Activated CD8-positive, alpha-beta memory T cell treated with anti-CD3 and anti-CD28 coated beads, Interleukin-2, amount 50 U/mL, for 24 hours (primary cell): Measurements from ENCODE around the gene BAZ1A.

ENCODE experiments used
- DNase-seq: peaks from one replicate; pipeline ENCODE4 v3.0.0-alpha.2; 2020; ENCODE audit errors: extremely low read depth

Gene BAZ1A, protein sequence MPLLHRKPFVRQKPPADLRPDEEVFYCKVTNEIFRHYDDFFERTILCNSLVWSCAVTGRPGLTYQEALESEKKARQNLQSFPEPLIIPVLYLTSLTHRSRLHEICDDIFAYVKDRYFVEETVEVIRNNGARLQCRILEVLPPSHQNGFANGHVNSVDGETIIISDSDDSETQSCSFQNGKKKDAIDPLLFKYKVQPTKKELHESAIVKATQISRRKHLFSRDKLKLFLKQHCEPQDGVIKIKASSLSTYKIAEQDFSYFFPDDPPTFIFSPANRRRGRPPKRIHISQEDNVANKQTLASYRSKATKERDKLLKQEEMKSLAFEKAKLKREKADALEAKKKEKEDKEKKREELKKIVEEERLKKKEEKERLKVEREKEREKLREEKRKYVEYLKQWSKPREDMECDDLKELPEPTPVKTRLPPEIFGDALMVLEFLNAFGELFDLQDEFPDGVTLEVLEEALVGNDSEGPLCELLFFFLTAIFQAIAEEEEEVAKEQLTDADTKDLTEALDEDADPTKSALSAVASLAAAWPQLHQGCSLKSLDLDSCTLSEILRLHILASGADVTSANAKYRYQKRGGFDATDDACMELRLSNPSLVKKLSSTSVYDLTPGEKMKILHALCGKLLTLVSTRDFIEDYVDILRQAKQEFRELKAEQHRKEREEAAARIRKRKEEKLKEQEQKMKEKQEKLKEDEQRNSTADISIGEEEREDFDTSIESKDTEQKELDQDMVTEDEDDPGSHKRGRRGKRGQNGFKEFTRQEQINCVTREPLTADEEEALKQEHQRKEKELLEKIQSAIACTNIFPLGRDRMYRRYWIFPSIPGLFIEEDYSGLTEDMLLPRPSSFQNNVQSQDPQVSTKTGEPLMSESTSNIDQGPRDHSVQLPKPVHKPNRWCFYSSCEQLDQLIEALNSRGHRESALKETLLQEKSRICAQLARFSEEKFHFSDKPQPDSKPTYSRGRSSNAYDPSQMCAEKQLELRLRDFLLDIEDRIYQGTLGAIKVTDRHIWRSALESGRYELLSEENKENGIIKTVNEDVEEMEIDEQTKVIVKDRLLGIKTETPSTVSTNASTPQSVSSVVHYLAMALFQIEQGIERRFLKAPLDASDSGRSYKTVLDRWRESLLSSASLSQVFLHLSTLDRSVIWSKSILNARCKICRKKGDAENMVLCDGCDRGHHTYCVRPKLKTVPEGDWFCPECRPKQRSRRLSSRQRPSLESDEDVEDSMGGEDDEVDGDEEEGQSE (N-terminal part only)

DNA sequence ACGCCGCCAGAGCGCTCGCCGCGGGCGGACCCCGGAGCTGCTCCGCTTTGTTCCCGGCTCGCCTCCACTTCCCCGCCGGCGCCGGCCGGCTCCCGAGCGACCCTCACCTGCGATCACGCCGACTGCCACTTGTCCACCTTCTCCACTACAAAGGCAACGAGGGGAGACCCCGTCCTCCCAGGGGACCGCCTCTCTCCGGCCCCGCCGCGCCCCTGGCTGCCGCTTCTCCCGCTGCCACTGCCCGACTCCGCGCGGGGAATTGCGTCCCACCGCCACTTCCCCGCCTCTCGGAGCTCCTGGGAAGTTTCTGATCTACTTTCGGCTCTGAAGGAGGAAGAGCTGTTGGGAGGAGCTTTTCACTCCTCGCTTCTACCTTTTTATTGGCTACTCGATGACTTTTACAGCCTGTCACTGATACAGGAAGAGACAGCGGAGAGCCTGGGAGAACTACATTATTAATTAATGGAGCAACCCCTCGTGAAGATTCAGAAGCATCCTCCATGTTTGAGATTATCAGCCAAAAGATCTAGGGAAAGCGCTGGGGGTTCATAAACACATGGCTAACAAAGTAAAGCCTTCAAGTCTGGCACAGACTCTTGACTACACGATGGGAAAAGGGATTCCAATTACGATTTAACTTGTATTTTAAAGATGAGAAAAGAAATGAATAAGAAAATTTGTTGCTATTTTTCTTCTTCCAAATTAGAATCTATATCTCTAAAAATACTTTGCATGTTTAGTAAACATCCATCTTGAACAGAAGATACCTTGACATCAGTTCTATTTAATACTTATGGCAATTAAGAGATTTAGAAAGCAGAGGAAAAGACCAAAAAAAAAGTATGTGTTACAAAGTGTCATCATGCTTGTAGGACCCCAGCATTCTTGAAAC, at the start of gene BAZ1A:
BAZ1A (minus strand) TSS at position 330 of the 892 bp plus-strand sequence. CDS start 756 bp downstream, outside the sequence.
- DNase-seq, result no peak

DNA sequence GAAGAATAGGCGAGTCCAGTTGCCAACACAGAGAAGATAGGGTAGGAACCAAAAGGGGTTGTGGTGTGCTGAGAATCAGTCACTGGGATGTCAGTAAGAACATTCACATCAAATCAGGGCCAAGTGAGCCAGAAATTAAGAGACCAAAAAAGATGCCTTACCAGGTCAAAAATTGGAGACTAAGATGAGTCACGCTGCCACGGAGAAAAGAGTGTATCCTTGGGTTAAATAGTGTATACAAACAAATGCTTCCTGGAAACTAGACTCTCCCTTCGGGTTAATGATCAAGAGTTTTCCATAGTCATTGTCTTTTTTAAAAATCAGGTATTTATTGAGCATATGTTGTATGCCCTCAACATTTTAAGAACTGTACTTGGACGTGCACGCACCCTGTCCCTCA, 45.2 kb upstream of the BAZ1A start:
- DNase-seq, result no peak

DNA sequence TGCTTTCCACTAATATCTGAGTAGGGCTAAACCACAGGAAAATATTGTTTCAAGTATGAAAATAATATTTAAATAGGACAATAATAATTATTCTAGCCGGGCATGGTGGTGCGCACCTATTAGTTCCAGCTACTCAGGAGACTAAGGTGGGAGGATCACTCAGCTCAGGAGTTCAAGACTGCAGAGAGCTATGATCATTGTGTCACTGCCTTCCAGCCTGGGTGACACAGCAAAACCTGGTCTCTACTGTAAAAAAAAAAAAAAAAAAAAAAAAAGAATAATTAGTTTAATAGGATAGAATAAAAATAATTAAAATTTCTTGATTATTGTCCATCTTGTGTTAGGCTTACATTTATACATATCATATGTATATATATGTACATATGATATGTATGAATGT, 38.5 kb upstream of the BAZ1A start:
- no peak for DNase-seq

DNA sequence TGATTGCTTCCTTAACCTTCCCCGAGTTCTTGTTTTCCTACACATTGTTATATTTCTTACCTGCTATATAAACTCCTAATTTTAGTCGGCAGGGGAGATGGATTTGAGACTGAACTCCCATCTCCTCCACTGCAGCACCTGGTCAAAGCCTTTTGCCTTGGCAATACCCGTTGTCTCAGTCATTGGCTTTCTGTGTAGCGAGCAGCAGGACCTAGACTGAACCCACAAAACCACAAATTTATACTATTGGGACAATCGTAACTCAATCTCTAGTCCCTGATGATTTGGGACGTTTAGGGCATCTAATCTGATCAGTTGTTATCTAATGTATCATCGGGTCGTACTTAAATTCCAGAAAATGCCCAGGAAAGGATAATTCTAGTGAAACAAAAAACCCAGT, 37.8 kb upstream of the BAZ1A start:
- DNase-seq, result no peak

DNA sequence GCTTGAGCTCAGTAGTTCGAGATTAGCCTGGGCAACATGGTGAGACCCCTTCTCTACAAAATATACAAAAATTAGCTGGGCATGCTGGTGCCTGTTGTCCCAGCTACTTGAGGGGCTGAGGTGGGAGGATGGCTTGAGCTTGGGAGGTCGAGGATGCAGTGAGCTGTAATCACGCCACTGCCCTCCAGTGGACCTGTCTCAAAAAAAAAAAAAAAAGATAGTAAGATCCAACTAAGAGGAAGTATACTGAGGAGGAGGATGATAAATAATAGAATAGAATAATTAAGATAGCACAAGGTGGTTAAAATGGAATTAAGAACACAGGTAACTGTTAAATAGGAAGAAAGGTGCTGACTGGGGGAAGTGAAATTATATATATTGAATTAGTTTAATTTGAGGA, 37.0 kb upstream of the BAZ1A start:
- DNase-seq, result no peak

DNA sequence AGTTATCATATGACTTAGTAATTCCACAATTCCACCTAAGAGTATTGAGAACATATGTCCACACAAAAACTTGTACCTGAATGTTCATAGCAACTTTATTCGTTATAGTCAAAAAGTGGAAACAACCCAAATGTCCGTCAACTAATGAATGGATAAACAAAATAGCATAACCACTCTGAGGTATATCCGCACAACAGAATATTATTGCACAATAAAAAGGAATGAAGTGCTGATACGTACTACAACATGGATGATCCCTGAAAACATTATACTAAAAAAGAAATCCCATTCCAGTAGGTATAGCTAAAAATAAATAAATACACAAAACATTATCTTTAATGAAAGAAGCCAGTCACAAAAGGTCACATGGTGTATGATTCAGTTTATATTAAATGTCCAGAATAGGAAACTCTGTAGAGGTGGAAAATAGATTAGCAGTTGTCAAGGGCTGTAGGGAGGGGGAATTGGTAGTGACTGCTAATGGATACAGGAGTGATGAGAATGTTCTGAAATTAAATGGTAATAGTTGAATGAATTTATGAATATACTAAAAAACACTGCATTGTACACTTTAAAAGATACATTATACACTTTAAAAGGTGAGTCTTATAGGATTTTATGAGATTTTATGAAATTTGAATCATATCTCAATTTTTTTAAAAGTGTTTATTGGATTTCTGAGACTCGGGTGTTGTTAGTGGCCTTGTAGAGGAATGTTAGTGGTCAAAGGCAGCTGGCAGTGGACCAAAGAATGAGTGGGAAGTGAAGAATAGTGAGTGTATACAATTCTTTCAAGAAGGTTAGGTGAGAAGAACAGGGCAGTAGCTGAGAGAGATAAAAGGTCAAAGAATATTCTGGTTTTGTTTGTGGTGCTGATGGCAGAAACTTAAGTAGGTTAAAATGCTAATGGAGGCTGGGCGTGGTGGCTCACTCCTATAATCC, 36.3 kb upstream of the BAZ1A start:
- DNase-seq, result no peak

DNA sequence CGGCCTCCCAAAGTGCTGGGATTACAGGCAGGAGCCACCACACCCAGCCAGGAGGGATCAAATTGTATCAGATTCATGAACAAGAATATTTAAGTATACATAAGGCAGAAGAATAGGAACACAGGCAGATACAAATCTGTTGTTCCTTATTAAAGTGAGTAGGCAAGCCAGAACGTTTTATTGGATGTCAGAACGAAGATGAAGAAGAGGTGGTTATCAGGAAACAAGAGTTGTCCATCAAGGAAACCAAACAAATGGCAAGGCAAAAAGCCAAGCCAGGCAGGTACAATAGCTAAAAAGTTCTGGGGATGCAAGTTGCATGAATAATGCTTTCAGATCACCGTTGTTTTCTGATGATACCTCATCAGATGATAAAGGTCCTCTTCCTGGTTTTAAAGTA, 31.1 kb upstream of the BAZ1A start:
- DNase-seq, result no peak

DNA sequence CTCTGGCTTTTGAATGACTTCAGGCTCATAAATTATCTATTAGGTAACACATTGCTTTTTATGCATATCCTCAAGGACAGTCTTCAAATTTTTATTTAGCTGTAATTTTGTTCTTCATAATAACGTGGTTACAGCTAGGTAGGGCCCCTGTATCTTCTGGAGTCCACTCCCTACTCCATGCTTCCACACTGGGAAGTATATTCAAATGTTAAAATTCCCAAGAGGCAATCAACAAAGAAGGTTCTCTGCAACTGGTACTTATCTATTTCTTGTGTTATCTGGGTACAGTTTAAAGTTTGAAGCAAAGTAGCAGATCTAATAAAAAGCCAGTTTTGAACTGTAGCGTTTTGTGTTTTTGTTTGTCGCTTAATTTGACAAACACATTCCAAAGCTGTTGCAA, 20.1 kb upstream of the BAZ1A start:
- no peak for DNase-seq

DNA sequence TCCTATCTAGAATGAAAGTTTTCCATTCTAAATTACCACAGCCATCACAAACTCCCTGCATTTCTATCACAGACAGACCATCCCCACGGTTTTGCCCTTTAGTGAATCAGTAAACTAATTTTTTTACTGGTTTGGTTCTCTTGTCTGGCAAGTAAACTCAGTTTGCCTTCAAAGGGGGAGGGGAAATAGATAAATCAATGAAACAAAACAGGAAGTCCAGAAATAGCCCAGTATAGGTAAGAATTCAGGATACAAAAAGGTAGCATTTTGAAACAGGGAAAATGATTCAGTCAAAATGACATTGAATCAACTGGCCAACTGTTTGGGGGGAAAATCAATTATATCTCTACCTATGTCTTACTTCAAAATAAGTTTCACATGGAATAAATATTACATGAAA, 15.8 kb upstream of the BAZ1A start:
- no peak for DNase-seq

DNA sequence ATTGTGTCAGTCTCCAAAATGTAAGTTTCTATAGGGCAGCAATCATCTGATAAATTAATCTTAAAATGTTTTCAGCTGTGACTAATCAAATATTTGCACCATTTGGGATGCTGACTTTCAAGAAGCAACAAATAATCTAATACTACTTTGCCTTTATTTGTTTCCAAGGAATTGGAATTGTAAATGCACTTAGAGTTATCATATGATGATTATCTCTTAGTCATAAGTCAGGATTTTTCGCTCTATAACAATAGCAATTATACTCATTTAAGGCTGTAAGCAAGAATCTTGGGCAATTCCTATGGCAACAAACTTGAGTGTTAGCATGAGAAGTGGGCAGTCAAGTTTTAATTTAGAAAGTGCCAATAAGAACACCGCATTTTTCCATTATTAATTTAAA, 13.0 kb upstream of the BAZ1A start:
- no peak for DNase-seq

DNA sequence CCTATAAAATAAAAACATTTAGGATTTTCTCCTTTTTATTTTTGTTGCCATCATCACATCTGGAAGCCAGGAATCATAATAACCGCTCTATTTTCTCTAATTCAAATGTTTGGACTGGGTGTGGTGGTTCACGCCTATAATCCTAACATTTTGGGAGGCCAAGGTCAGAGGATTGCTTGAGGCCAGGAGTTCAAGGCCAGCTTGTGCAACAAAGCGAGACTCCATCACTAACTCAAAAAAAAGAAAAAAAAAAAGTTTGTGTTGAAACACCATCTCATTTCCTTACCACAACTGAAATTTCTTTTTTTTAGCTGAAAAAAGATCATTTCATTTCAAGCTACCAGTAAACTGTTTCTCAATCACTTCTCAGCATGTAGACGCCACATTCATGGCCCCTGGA, 8.8 kb upstream of the BAZ1A start:
- no peak for DNase-seq

DNA sequence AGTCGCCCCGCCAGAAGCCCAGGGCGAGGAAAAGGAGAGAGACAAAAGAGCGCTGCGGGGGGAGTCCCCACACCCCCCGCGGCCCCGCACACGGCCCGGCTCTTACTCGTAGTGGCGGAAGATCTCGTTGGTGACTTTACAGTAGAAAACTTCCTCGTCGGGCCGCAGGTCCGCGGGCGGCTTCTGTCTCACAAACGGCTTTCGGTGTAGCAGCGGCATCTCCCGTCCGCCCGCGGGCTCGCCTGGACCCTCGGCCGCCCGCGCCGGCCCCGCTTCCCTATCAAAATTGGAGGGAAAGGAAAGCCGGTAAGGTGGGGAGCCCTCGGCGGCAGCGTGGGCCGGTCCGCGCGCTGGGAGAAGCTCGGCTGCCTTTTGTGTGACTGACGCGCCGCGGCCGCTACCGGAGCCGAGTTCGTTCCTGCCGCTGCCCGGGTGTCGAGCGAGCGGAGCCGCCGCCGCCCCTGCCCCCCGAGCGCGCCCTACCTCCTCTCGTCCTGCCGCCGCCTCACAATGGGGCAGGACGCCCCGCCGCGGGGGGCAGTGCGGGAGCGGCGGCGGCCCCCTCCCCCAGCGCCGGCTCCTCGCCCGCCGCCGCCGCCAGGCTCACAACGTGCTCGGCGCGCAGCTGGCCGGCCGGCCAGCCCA, 652 bp downstream of the BAZ1A start:
- no peak for DNase-seq

DNA sequence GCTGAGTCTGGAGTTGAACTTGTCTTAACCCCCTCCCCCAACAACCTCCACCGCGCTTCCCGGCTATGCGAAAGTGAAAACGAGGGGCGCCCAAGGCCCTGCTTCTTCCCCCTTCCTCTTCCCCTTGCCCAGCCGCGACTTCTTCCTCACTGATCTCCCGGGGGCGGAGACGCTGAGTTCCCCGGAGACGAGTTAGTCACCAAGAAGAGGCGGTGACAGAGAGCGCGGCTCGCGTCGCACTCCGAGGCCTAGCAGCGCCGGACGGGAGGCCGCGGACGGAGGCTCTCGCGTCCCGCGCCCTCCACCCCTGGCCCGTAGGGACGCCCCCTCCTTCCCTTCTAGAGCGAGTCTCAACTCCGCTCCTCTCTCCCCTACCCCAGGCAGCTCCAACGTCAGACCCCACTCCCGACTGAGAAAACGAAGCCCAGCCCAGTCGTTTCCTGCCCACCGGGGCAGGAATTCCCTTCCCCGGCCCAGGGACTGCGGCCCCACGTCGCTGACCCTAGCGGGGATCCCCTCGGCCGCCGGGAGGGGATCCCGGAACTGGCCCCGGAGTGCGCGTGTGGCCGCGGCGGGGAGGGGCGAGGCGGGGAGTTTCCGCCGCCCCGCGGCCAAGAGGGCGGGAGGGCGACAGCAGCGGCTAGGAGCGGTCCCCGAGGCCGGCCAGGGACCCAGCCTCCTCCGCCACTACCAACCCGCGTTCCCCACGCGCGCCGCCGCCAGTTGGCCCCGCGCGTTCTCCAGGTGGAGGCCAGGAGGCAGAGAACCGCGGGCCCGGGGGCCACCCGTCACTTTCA, 1.4 kb downstream of the BAZ1A start:
- DNase-seq, result peak; percentile 71

DNA sequence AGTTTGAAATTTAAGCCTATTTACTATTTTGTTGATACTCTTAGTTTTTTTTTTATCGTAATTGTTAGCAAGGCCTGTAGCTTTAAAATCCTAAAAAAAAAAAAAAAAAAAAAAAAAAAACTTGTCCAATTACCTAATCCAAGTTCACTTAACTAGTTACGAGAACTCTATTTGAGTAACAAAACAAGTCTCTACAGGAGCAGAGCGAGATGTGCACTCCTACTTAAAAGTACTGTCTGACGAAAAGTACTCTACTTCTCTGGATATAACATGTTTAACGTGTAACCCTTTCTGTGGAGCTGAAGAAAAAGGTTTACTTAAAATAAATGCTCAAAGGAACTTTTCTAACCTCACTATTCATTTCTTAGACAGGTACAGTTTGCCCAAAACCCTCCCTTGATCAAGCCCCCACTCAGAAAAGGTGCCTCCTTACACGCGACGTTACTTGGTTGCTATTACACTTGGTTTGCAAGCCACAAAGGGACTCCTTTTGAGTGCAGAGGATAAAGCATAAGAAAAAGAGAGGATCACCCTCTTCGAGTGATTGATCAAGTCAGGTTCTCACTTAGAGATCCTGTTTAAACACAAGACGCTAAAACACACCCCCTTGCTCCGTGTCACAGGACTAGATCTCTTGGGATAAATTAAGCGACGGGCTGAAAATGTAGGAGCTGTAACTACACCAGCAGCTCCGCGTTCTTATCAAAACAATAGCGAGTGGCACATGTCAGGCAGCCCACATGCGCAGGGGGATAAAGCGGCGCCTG, 2.2 kb downstream of the BAZ1A start:
- no peak for DNase-seq

DNA sequence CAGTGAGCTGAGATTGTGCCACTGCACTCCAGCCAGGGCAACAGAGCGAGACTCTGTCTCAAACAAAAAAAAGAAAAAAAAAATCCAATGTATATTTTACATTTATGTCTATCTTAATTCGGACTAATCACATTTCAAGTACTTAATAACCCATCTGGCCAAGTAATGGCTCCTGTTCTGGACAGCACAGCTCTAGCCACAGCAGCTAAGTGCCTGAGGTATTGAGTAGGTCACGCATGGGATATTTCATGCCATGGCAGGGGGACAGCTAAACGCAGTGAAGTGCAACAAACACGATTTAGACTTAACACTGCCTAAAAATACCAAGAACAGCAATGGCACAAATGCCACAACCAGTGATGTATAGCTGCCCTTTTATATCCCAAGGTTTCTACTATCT, 8.0 kb downstream of the BAZ1A start:
- DNase-seq, result no peak

DNA sequence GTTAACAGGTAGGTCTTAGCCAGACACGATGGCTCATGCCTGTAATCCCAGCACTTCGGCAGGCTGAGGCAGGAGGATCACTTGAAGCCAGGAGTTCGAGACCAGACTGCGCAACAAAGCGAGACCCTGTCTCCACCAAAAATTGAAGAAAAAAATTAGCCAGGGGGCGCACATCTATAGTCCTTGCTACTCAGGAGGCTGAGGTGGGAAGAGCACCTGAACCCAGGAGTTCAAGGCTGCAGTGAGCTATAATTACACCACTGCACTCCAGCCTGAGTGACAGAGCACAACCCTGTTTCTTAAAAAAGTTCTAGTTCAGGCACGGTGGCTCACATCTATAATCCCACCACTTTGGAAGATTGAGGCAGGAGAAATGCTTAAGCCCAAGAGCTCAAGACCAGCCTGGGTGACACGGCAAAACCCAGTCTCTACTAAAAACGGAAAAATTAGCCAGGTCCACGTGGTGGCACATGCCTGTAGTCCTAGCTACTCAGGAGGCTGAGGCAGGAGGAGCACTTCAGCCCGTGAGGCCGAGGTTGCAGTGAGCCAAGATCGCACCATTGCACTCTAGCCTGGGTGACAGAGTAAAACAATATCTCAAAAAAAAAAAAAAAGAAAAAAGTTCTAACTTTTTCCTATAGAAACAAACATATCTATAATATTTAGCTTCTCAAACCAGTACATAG, 9.1 kb downstream of the BAZ1A start:
- no peak for DNase-seq

DNA sequence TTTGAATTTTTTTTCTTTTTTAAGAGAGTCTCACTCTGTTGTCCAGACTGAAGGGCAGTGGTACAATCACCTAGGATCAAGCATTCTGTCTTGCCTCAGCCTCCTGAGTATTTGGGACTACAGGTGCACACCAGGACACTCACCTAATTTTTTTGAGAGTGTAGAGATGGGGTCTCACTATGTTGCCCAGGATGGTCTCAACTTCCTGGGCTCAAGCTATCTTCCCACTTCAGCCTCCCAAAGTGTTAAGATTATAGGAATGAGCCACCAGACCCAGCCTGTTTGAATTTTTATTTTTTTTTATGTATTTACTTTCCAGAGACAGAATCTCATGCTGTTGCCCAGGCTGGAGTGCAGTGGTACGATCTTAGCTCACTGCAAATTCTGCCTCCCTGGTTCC, 11.3 kb downstream of the BAZ1A start:
- DNase-seq, result no peak
